Endothelial cell of umbilical vein (primary cell): ENCODE measurements around the gene SLC31A2. TPM values are rescaled to one million over a fixed set of nuclear protein-coding genes. Genes with fewer than 3 reads are reported as not detected.

Experiments
- BruUV-seq: library from RNA; stranded (reverse); fragments of 400-500 nt; replicated peaks from 2 replicates; lab custom pipeline; 2021; lab: Mats Ljungman, UMichigan
- CTCF ChIA-PET: fragments of 300-600, 350-600 bp; sonication (Branson Sonifier 250); formaldehyde crosslinking; loops from one replicate; lab custom pipeline; 2021; ENCODE audit warnings: antibody characterized with exemption, inconsistent platforms; lab: Charles Lee
- POLR2A ChIA-PET: fragments of 300-600, 350-600 bp; sonication (Branson Sonifier 250); formaldehyde crosslinking; loops from one replicate; lab custom pipeline; 2021; ENCODE audit warnings: antibody characterized with exemption, inconsistent platforms; lab: Charles Lee
- DNase-seq: peaks from one replicate; pipeline ENCODE4 v3.0.0-alpha.2; 2011; ENCODE audit warnings: low read depth, low spot score
- FAIRE-seq: peaks from 2 replicates; lab custom pipeline; 2011; peaks lifted over from hg19 to GRCh38; lab: Jason Lieb, UNC
- H2AFZ ChIP-seq: 2 replicates; pipeline ENCODE4 v1.6.0; 2012; ENCODE audit warnings: low read depth, low read length, control low read depth, inconsistent platforms
- H3K27ac ChIP-seq: 2 replicates; pipeline ENCODE4 v1.5.1; 2011; ENCODE audit warnings: low read depth, mild to moderate bottlenecking, control low read depth, low read length, moderate library complexity; ENCODE audit not compliant: insufficient read depth
- H3K27me3 ChIP-seq, 2 experiments: 2 replicates each; pipeline versions ENCODE4 v1.6.0 to v1.6.1; 2011; ENCODE audit warnings: low read length in 2 of 2, mixed read lengths in 1 of 2; ENCODE audit not compliant: control insufficient read depth in 2 of 2, insufficient read depth in 2 of 2
- H3K36me3 ChIP-seq, 2 experiments: 2 replicates in 1 of 2; 3 replicates in 1 of 2; pipeline ENCODE4 v1.5.1; 2011; ENCODE audit warnings: low read length in 2 of 2, mild to moderate bottlenecking in 1 of 2, moderate library complexity in 1 of 2; ENCODE audit not compliant: control insufficient read depth in 2 of 2, insufficient read depth in 2 of 2; ENCODE audit errors: extremely low read depth in 1 of 2
- H3K4me1 ChIP-seq: 3 replicates; pipeline ENCODE4 v1.5.1; 2011; ENCODE audit warnings: mild to moderate bottlenecking, low read length; ENCODE audit not compliant: control insufficient read depth, insufficient read depth; ENCODE audit errors: extremely low read depth
- H3K4me2 ChIP-seq: 2 replicates; pipeline ENCODE4 v1.6.1; 2011; ENCODE audit warnings: low read length, control low read depth, mixed read lengths; ENCODE audit not compliant: insufficient read depth
- H3K4me3 ChIP-seq, 3 experiments: fragments of 200-600 bp in 1 of 3; sonication (generic), shearing (Covaris generic) in 1 of 3; replicated peaks in 1 of 3; 2 replicates each; pipeline ENCODE4 v1.5.1; 2011 to 2016; ENCODE audit warnings: control low read depth in 3 of 3, low read length in 3 of 3, mild to moderate bottlenecking in 2 of 3, inconsistent platforms in 1 of 3, low read depth in 1 of 3, moderate library complexity in 1 of 3; ENCODE audit not compliant: insufficient read depth in 1 of 3
- H3K79me2 ChIP-seq: 2 replicates; pipeline ENCODE4 v1.6.0; 2012; ENCODE audit warnings: low read length, inconsistent platforms; ENCODE audit not compliant: control insufficient read depth, insufficient read depth
- H3K9ac ChIP-seq: replicated peaks from 2 replicates; pipeline ENCODE3; 2011; ENCODE audit warnings: low read length, control low read depth; ENCODE audit not compliant: insufficient read depth; ENCODE audit errors: extremely low read depth
- H3K9me1 ChIP-seq: replicated peaks from 3 replicates; pipeline ENCODE4 v1.6.0; 2011; ENCODE audit warnings: mild to moderate bottlenecking, low read length; ENCODE audit not compliant: control insufficient read depth, insufficient read depth; ENCODE audit errors: extremely low read depth
- H3K9me3 ChIP-seq: replicated peaks from 2 replicates; pipeline ENCODE4 v1.5.1; 2012; ENCODE audit warnings: low read length, inconsistent platforms; ENCODE audit not compliant: control insufficient read depth, insufficient read depth
- H4K20me1 ChIP-seq: replicated peaks from 2 replicates; pipeline ENCODE3; 2011; ENCODE audit warnings: mild to moderate bottlenecking, low read length; ENCODE audit not compliant: control insufficient read depth, insufficient read depth; ENCODE audit errors: extremely low read depth
- CTCF ChIP-seq, 2 donors: IDR thresholded peaks; 1 replicate in 1 of 2; 2 replicates in 1 of 2; pipeline ENCODE4 v1.5.1; 2011; ENCODE audit warnings: low read length in 2 of 2, mild to moderate bottlenecking in 2 of 2, moderate library complexity in 2 of 2, control low read depth in 1 of 2, inconsistent platforms in 1 of 2, low read depth in 1 of 2; ENCODE audit not compliant: insufficient read depth in 1 of 2; ENCODE audit errors: extremely low read depth in 1 of 2
- EZH2 ChIP-seq: IDR thresholded peaks from 2 replicates; pipeline ENCODE4 v1.6.1; 2012; ENCODE audit warnings: borderline replicate concordance, low read depth, mild to moderate bottlenecking, moderate library complexity, low read length, inconsistent platforms; ENCODE audit not compliant: severe bottlenecking
- FOS ChIP-seq: IDR thresholded peaks from 2 replicates; pipeline ENCODE4 v1.6.1; 2011; ENCODE audit warnings: mild to moderate bottlenecking, low read length, moderate library complexity, borderline replicate concordance; ENCODE audit not compliant: insufficient read depth
- GATA2 ChIP-seq: IDR thresholded peaks from 2 replicates; pipeline ENCODE4 v1.7.0; 2011; ENCODE audit warnings: low read depth, mild to moderate bottlenecking, moderate library complexity, mixed read lengths, low read length; ENCODE audit not compliant: insufficient read length, insufficient read depth
- JUN ChIP-seq: IDR thresholded peaks from 2 replicates; pipeline ENCODE4 v1.6.1; 2011; ENCODE audit warnings: borderline replicate concordance, low read depth; ENCODE audit not compliant: insufficient read length, insufficient read depth
- MAX ChIP-seq: IDR thresholded peaks from 2 replicates; pipeline ENCODE4 v1.6.1; 2011; ENCODE audit not compliant: insufficient read depth, insufficient read length
- MYC ChIP-seq: IDR thresholded peaks from one replicate; pipeline ENCODE4 v1.6.1; 2011; ENCODE audit warnings: mild to moderate bottlenecking, low read depth, low read length
- POLR2A ChIP-seq: IDR thresholded peaks from 2 replicates; pipeline ENCODE4 v1.6.1; 2012; ENCODE audit warnings: low read depth, mild to moderate bottlenecking, control low read depth, low read length
- POLR2AphosphoS5 ChIP-seq: IDR thresholded peaks from 2 replicates; pipeline ENCODE4 v1.6.1; 2012; ENCODE audit warnings: low read depth, mild to moderate bottlenecking, control low read depth, low read length, moderate library complexity; ENCODE audit not compliant: insufficient read depth
- dilution Hi-C: fragments of 300-500 bp; cut with MboI; formaldehyde crosslinking; loops from one replicate; pipeline ENCODE4 v1.15.0; 2019; ENCODE audit warnings: low sequenced_read_pairs; ENCODE audit not compliant: extremely low pct_ligation_motif_present
- intact Hi-C: fragments of 100-400 bp; cut with micrococcal nuclease; formaldehyde crosslinking; loops from one replicate; pipeline ENCODE4 v1.10.0; 2022
- polyA plus RNA-seq, 4 experiments: library from polyadenylated mRNA; depleted of rRNA in 3 of 4; stranded (reverse) in 3 of 4; unstranded in 1 of 4; fragments of >200 nt; gene quantifications; 2 replicates each; pipeline versions ENCODE4 v1.2.1 to v1.2.3, GENCODE V29; 2011 to 2012; ENCODE audit warnings: missing spikeins in 1 of 4
- total RNA-seq: library from RNA; stranded (reverse); gene quantifications from 2 replicates; pipeline ENCODE4 v1.2.3, GENCODE V29; 2021

SLC31A2 gene
- total and polyA plus RNA-seq, 2 donors (not counting 3 experiments of a cell fraction or from before 2014, with no cell fraction given): 3.7 to 9.8 TPM

GRCh38 chr9:113139225-113139829 lies 11.5 kb upstream of the SLC31A2 start:
- Histone ChIP-seq H3K4me2 (no peak overlapping the region), H3K4me3 (no peak overlapping the region), H3K79me2 (no peaks in the 10 kb centered on the region), H3K9ac (no peak overlapping the region), H3K27ac (no peak overlapping the region), H4K20me1 (no peaks in the 10 kb centered on the region), H3K9me1 (no peaks in the 10 kb centered on the region), H3K9me3 (no peaks in the 10 kb centered on the region), H3K36me3 (no peaks in the 10 kb centered on the region), H3K4me1 (no peaks in the 10 kb centered on the region), H3K27me3 (peaks cover 5 to 11% of the 10 kb centered on the region in 2 experiments), H2AFZ (no peak overlapping the region)
- no TSS peak for BruUV-seq
- dilution Hi-C loops (no loop called here), intact Hi-C loops (no loop called here)
- ChIA-PET CTCF (no interaction called here), POLR2A (no interaction called here)
- DNase-seq (no peak), FAIRE-seq (no peak)
- TF ChIP-seq GATA2 (no peak), FOS (no peak), EZH2 (no peak), POLR2A (no peak), JUN (no peak), MYC (no peak), CTCF (IDR thresholded peaks at IDR 0.05; ENCODE audit: extremely low read depth in 1 of 2, insufficient read depth in 1 of 2, low read depth in 1 of 2, low read length in 2 of 2) (no peak), MAX (no peak), POLR2AphosphoS5 (no peak)
